ENCODE measurements around the gene MARVELD1.

MARVELD1 gene

GRCh38 chr10:97717627-97718026 is 4.1 kb downstream of the MARVELD1 start:
- peak in 1 of 10 donors; percentile 53 for DNase-seq
- intact Hi-C loops (cut with DNase I), result no loop called here

GRCh38 chr10:97718178-97718577 is 4.6 kb downstream of the MARVELD1 start:
- DNase-seq, result peak in 8 of 10 donors; percentile 33 to 89 (median 54)
- intact Hi-C loops (cut with DNase I), result no loop called here

GRCh38 chr10:97718659-97719142 is 5.2 kb downstream of the MARVELD1 start:
- no peak for DNase-seq
- intact Hi-C loops (cut with DNase I), result no loop called here

GRCh38 chr10:97719602-97720001 is 6.1 kb downstream of the MARVELD1 start:
- intact Hi-C loops (cut with DNase I), result no loop called here
- DNase-seq, result no peak

- intact Hi-C loops (cut with DNase I), result no loop called here
- DNase-seq, result peak in 1 of 10 donors; percentile 15
These were observed 8.6 kb downstream of the MARVELD1 start for GRCh38 chr10:97721871-97722780.

- no peak for DNase-seq
- intact Hi-C loops (cut with DNase I), result no loop called here
These were observed 9.5 kb downstream of the MARVELD1 start for GRCh38 chr10:97723001-97723400.

- intact Hi-C loops (cut with DNase I), result no loop called here
- DNase-seq, result no peak
These were observed 10.9 kb downstream of the MARVELD1 start for GRCh38 chr10:97724341-97724941.

GRCh38 chr10:97726636-97727178 is 13.2 kb downstream of the MARVELD1 start:
- no peak for DNase-seq

GRCh38 chr10:97729014-97729413 is 15.5 kb downstream of the MARVELD1 start:
- no peak for DNase-seq
- intact Hi-C loops (cut with DNase I), result no loop called here

More at GRCh38 chr10:97726636-97727178, 13.2 kb downstream of the MARVELD1 start:
- intact Hi-C loops (cut with DNase I), result no loop called here

GRCh38 chr10:97731346-97732051 is 18.0 kb downstream of the MARVELD1 start:
- DNase-seq, result peak in 6 of 10 donors; percentile 55 to 89 (median 75)
- intact Hi-C loops (cut with DNase I), result loop anchor here (1.0 kb wide), 2 partner anchors 22 to 54 kb away; no protein-coding TSS in a partner anchor

GRCh38 chr10:97732052-97732359 is 18.5 kb downstream of the MARVELD1 start:
- intact Hi-C loops (cut with DNase I), result no loop called here
- no peak for DNase-seq

GRCh38 chr10:97733256-97733655 is 19.7 kb downstream of the MARVELD1 start:
- DNase-seq, result peak in 1 of 10 donors; percentile 10
- intact Hi-C loops (cut with DNase I), result no loop called here

GRCh38 chr10:97734021-97734420 is 20.5 kb downstream of the MARVELD1 start:
- intact Hi-C loops (cut with DNase I), result no loop called here
- DNase-seq, result peak in 1 of 10 donors; percentile 22

GRCh38 chr10:97736403-97736901 is 22.9 kb downstream of the MARVELD1 start:
- intact Hi-C loops (cut with DNase I), result loop anchor here (5.0 kb wide), 1 partner anchor 164 kb away; the partner anchor contains the start of gene ANKRD2
- no peak for DNase-seq

- peak; percentile 90 to 99 (median 94) for DNase-seq
- intact Hi-C loops (cut with DNase I), result loop anchor here (5.0 kb wide), 1 partner anchor 165 kb away; the partner anchor contains the start of gene ANKRD2
These were observed 23.6 kb downstream of the MARVELD1 start, which contains the start of gene ZFYVE27 for GRCh38 chr10:97736902-97737769. Gene ZFYVE27, plus strand, starts transcription at chr10:97737128. Its CDS starts 1,350 bp downstream, at chr10:97738478.

- DNase-seq, result peak in 1 of 10 donors; percentile 12
- intact Hi-C loops (cut with DNase I), result loop anchor here (5.0 kb wide), 1 partner anchor 166 kb away; the partner anchor contains the start of gene ANKRD2
These were observed 24.3 kb downstream of the MARVELD1 start for GRCh38 chr10:97737770-97738265.

GRCh38 chr10:97738616-97739015 is 25.1 kb downstream of the MARVELD1 start:
- intact Hi-C loops (cut with DNase I), result loop anchor here (5.0 kb wide), 1 partner anchor 166 kb away; the partner anchor contains the start of gene ANKRD2
- peak in 1 of 10 donors; percentile 25 for DNase-seq

- intact Hi-C loops (cut with DNase I), result no loop called here
- DNase-seq, result no peak
These were observed 27.1 kb downstream of the MARVELD1 start for GRCh38 chr10:97740613-97741012.
